GM19467 (cell line): ENCODE data around the gene WARS2.

ENCODE experiments used
- ATAC-seq: cut with Tn5 transposase; IDR thresholded peaks from one replicate; pipeline ENCODE4 v1.9.1; 2021; ENCODE audit warnings: mild to moderate bottlenecking, moderate library complexity; ENCODE audit not compliant: unreplicated experiment

WARS2 gene

DNA sequence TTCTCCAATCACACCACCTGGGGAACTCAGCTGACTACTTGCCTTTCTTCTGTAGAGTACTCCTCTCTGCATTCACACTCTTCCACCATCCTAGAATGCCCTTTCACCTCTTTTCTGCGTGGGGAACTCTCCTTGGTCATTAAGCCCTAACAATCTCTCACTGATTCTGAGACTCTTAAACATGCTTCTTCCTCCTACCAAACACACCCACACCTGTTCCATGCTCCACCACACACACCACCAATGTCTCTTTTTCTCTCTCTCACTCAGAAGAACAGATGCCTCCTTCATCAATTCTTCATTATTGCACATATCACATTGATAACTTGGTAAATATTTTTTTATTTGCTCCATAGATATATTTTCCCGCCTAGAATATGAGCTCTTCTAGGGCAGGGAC is 53.6 kb downstream of the WARS2 start:
- no peak for ATAC-seq

DNA sequence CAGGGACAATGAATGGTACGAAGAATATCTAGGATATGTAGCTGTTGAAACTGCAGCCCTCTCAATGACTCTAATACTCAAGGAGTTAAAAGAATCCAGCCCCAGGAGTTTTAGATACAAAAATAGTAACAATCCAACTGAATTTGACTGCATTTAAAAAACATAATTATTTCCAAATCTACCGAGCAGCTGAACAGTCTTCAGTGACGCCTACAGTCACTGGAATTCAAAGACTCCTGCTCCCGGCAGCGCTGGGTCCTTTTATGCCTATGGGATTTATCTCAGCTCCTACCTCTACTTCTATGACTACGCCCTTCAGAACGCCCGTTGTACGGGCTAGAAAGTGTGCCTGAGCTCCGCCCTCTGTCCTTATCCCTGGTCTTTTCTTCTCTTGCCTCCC is 55.7 kb downstream of the WARS2 start:
- ATAC-seq = no peak

DNA sequence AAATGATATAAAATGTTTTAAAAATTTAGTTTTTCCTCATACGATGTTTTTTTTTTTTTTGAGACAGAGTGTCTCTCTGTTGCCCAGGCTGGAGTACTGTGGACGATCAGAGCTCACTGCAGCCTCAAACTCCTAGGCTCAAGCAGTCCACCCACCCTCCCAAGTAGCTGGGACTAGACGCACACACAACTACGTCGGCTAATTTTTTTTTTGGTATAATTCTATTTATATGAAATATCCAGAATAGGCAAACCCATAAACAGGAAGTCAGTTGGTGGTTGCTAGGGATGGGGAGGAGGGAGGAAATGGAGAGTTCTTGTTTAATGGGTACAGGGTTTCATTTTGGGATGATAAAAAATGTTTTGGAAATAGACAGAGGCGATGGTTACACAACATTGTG is 56.5 kb downstream of the WARS2 start:
- ATAC-seq = no peak

DNA sequence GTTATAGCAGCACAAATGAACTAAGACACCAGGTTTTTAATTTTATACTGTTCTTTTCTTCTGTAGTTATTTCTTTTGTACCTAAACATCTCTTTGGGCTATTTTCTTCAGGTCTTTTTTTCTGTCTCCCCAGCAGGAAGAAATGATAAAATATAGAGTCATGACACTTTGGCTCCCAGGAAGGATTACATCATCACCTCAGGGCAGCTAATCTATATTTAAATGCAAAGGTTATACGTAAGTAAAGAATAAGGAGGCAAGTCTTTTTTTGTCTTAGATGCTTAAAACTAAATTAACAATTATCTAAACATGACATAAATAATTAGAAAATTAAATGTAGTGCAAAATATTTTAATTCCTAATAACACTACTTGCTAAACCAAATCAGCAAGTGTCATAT is 57.0 kb downstream of the WARS2 start:
- ATAC-seq = no peak

DNA sequence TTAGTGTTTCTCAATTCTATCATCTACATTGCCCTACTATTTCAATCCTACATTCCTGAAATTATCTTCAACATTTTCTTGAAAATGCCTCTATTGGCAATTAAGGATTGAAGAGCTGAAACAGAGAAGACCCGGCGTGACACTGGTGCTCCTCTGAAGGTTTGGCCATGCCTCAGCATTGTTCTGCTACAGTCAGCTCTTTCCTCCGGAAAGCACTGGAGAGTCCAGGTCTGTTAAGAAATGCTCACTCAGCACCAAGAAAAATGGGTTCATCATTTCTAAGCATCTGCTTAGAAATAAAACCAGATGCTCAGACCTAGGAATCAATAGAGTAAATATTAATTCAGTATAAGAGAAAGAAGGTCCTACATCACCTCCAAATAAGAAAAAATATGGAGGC is 58.8 kb downstream of the WARS2 start:
- ATAC-seq = no peak

DNA sequence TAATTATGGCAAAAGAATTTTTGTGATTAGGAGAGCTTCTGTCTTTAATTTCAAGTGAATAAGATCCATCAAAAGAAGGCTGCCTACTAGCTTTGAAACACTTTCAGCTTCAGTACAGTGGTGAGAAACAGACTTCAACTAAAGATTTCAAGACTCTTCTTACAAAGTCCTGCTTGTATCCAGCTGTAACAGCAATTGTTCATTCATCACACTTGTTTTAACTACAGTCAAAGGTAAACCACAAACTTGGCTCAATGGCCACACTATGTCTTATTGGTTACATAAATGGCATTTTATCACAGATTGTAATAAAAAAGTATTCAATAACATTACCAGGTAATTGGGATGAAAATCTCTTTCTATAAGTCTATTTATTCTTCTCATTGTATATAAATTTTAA is 59.2 kb downstream of the WARS2 start:
- ATAC-seq = no peak

DNA sequence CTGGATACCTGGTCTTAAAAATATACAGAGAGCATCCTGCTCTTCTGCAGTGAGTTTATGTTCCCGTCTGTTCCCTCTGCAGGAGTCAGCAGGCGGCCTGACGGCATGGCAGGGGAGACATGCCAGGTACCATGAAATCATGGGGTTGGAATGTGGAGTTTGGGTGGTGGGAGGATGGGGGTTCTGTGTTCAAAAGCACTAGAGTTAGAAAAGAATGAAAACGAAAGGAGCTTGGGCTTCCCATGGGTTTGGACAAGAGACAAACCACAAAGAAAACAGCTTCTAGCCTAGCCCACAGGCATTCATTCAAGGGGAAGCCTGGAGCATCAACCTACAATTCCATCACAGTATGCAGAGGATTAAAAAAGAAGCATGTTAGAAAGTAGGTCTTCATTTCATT is 59.9 kb downstream of the WARS2 start:
- ATAC-seq = no peak

DNA sequence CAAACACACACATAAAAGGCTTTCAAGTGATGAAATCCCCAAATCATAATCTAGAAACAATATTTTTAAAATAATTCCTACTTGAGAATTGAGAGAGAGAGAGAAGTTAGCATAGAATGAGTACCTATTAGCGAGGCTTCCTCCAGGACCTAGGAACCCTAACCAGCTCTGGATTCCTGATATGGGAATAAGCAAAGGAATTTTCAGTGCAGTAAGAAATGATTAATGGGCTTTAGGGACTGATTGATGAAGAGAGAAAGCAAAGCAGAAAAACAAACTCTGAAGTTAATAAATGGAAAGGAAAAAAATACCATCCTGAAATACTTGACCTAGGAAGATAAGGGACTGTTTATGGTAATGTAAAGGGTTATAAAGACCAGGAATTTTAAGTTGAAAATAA is 60.6 kb downstream of the WARS2 start:
- ATAC-seq = no peak

DNA sequence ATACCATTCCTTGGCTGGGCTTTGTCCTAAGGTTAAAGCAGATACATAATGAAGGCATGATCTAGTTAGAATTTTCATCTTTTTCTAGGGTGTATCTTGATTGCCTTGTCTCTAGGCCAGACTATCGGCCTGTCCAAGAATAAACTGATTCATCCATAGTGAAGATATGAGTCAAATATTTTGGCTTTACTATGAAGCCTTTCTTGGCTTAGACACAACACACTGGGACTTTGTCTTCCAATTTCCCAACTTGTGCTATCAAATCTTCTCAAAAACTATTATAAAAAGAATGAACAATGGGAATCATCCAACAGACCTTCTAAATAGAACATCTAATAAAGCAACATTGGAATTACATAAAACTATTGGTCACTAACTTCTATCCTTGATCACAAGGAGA is 64.8 kb downstream of the WARS2 start:
- no peak for ATAC-seq

DNA sequence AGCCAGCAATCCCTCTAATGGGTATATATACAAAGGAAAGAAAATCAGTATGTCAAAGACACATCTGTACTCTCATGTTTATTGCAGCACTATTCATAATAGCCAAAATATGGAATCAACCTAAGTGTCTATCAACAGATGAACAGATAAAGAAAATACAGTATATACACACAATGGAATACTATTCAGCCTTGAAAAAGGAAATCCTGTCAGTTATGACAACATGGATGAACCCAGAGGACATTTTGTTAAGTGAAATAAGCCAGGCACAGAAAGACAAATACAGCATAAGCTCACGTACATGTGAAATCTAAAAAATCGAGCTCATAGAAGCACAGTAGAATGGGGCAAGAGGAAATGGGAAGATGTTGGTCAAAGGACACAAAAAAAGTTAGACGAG is 69.1 kb downstream of the WARS2 start:
- no peak for ATAC-seq

DNA sequence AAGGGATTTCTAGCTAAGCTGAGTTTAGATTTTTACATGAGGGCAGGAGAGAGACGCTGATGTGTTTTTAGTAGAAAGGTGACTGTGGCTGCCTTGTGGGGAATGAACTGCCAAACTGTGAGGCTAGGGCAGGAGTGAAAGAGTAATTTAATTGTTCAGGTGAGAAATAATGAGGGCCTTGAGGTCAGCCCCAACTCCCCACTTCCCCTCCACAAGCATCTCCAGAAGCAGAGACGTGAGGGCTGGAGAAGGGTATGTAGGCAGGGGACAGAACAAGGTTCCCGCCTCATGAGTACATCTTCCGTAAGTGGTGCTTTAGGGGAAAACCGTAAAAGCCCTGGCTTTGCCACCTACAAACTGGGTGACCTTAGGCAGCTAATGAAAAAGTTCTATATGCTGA is 70.8 kb downstream of the WARS2 start:
- ATAC-seq = no peak

DNA sequence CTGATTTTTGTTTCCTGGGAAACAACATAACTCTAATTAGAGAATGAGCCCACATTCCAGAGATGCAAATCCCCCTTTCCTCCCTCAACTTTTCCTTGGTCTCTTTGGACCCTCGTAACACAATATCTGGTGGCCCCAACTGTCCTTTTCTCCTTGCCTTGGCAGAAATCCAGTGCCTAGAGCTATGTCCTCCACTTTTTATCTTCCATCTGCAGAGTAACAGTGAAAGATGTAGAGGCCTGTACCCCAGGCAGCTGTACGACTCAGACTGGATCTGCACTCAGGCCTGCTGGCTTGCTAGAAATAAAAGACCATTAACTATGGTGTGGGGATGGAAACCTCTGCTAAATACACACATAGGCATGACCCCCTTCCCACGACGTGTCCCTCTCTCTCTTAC is 72.0 kb downstream of the WARS2 start:
- ATAC-seq = no peak

DNA sequence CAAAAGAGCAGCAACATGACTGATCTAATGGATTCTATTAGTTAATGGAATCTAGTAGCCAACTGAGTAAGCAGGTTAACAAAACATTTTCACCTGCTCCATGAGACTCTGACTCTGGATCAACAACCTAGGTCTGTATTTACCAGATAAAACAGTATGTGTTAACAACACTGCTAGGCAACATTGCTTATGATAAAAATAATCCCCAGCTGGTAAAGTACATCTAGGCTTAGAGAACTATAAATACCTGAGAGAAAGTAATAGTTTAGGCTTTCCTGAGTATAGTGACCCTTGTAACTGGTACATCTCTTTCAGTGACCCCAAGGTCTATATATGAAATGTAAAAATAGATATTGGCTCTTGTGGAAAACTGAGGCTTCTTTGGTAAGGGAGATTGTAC is 78.8 kb downstream of the WARS2 start:
- ATAC-seq = no peak

DNA sequence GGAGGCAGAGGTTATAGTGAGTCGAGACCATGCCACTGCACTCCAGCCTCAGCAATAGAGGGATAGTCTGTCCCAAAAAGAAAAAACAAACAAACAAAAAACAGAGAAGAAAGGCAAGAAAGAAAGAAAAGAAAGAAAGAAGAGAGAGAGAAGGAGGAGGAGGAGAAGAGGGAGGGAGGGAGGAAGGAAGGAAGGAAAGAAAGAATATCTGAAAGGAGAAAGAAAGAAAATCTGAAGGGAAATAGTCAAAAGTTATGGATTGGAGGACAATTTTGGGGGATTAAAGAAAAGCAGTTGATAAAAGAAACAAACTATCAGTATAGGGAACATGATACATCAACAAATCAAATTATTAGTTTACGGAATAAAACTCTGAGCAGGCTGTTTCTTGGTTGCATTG is 84.9 kb downstream of the WARS2 start:
- ATAC-seq = no peak

DNA sequence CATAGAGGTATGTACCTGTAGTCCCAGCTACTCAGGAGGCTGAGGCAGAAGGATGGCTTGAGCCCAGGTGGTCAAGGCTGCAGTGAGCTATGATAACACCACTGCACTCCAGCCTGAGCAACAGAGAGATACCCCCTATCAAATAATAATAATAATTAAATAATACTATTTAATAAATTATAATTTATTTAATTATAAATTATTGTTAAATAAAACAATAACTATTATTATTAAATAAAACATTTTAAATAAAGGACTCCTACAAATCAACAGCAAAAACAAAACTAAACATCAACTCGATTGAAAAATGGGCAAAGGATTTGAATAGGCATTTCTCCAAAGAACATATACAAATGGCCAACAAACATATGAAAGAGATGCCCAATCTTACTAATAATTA is 86.5 kb downstream of the WARS2 start:
- no peak for ATAC-seq

DNA sequence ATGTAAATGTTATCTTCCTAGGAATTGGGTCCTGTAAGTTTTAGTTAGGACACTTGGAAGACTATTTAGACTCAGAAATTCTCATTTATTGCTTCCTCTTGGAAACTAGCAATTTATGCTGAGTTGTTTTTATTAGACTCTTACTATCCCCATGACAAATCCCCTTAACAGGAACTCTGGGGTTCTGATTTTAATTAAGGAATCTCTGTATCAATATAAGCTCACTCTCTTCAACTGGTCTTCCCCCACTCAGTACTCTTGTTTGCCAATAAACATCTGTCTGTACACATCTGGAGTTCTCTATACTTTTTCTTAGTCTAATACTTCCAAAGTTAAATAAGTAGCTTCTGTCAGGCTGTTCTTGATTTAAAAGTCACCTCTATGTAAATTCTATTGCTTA is 88.2 kb downstream of the WARS2 start:
- ATAC-seq = no peak

DNA sequence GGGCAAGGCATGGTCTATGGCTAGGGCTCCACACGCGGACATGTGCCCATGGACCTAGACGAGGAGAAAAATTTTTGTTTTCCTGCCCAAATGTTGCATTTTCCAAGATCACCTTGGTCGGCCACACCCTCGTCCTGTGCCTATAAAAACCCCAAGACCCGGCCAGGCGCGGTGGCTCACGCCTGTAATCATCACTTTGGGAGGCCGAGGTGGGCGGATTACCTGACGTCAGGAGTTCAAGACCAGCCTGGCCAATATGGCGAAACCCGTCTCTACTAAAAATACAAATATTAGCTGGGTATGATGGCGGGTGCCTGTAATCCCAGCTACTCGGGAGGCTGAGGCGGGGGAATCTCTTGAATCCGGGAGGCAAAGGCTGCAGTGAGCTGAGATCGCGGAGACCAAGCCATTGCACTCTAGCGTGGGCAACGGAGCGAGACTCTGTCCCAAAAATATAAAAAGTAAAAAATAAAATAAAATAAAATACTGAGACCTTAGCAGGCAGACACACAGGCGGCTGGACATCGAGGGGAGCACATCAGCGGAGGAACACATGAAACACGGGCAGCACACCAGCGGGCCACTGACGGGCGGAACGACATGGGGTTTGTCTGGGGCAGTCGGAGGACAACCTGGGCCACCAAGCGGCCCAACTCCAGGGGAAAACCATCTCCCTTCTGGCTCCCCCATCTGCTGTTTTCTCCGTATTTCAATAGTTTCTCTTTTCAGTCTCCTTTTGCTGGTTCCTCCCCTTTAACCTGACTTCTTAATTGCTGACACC is 91.6 kb downstream of the WARS2 start:
- no peak for ATAC-seq

DNA sequence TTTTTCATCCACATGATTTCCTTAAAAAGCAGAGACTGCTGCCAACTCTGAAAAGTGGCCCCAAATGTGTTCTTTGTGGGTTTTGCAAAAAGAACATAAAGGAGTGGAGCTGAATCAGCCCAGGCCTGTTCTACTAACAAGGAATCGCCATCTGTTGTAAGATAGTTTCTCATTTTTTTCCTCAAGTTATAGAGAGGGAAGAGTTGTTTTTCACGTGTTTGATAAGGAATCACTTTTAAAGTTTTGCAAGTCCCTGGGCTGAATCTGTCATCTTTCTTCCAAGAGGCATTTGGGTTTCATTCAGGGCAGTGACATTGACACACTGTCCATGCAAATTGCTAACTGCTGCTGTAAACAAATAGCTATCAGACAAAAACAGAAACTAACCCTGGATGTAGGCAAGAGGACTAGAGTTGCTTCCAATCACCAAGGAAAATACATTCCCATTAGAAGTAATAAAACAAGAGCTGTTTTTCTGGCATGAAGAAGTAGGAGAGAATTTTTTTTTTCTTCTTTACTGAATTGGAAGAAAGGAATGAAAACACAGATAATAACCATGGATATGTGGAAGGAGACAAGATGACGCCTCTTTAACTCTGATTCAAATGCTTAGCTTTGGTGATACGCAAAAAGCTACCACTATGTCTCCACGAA is 93.5 kb downstream of the WARS2 start:
- ATAC-seq = no peak

DNA sequence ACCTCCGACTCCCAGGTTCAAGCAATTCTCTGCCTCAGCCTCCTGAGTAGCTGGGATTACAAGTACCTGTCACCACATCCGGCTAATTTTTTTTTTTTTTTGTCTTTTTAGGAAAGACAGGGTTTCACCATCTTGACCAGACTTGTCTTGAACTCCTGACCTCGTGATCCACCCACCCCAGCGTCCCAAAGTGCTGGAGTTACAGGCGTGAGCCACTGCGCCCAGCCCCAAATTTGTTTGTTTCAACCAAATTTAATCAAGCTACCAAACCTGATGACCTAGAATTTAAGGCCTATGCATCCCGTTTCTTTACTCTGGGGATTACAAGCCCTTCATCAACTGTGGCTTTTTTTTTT is 94.0 kb downstream of the WARS2 start:
- no peak for ATAC-seq

DNA sequence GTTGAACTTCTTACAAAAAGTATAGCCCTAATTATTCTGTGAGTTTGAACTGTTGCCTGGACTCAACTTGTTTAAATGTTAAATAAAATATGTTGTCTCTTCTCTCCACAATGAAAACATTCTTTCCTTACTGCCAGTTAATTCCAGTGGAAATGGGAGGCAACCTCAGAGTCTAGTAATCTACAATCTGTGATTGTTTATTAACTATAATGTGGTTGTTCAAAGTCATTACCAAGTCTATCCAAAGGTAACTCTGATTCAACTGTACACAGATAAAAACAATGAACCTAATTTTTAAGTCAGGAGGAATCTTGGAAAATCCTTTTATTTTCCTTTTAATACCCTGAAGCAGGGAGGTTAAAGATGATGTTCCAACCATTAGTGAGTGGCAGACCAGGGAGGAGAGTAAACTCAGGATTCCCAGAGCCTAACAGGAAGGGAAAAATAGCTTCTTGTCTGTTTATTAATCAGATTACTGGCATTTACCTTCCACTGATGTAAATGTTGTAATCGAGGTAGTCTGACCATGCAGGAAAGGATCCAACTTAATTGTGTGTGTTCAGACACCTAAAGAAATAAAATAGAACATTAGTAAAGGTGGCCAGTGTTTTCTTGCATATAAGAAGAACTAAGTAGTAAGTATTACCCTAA is 95.2 kb downstream of the WARS2 start:
- no peak for ATAC-seq

DNA sequence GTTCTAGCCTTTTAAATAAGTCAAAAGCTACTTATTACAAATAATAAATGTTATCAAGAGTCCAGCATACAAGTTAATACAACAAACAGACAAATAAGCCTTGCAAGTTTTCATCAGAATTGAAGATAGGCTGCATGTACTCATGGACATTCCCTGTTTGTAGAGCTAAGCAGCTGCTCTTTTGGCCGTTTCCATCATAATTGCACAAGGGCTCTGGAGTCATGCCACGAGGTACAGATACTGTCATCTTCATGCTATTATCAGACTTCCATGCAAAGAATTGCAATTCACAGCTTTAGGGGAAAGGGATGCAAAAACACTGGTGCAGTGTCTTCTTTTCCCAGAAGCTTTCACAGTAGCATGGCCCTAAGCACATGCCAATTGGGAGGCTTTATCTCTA is 99.5 kb downstream of the WARS2 start:
- no peak for ATAC-seq

DNA sequence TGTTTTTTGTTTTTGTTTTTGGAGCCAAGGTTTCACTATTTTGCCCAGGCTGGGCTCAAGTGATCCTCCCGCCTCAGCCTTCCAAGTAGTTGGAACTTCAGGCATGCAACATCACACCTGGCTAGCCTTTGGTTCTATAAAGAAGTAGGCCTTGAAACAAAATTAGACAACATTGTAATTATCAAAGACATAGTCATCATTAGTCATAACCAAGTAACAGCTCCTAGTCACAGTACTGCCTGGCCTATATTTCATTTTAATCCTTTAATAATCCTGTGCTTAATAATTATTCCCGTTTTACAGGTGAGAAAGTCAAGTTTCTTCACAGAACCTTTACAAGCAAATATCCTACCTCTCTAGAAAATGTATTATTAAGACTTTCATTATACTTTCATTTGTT is 100.0 kb downstream of the WARS2 start:
- no peak for ATAC-seq
